Astrocyte (in vitro differentiated cells and primary cell): ENCODE measurements around the gene ATP5MC2.

Source experiments
- EZH2 ChIP-seq: IDR thresholded peaks from 2 replicates; pipeline ENCODE4 v1.6.1; 2012; ENCODE audit warnings: mild to moderate bottlenecking, low read length, inconsistent platforms; ENCODE audit not compliant: insufficient read depth
- TF ChIP-seq, protein P1 (sequence below): IDR thresholded peaks from 2 replicates; pipeline ENCODE4 v1.5.1; 2011; ENCODE audit warnings: low read depth, mild to moderate bottlenecking, inconsistent platforms, low read length, moderate library complexity; ENCODE audit not compliant: insufficient read depth

GRCh38 chr12:53683983-53684382 lies 8.1 kb upstream of the ATP5MC2 start:
- TF ChIP-seq, protein P1, sequence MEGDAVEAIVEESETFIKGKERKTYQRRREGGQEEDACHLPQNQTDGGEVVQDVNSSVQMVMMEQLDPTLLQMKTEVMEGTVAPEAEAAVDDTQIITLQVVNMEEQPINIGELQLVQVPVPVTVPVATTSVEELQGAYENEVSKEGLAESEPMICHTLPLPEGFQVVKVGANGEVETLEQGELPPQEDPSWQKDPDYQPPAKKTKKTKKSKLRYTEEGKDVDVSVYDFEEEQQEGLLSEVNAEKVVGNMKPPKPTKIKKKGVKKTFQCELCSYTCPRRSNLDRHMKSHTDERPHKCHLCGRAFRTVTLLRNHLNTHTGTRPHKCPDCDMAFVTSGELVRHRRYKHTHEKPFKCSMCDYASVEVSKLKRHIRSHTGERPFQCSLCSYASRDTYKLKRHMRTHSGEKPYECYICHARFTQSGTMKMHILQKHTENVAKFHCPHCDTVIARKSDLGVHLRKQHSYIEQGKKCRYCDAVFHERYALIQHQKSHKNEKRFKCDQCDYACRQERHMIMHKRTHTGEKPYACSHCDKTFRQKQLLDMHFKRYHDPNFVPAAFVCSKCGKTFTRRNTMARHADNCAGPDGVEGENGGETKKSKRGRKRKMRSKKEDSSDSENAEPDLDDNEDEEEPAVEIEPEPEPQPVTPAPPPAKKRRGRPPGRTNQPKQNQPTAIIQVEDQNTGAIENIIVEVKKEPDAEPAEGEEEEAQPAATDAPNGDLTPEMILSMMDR = no peak
- no peak for TF ChIP-seq EZH2
